SH-SY5Y (cell line): Measurements from ENCODE around the gene SNRNP27.

Experiments
- GATA2 ChIP-seq: IDR thresholded peaks from 2 replicates; pipeline ENCODE4 v1.6.1; 2011; ENCODE audit warnings: mild to moderate bottlenecking, low read depth, low read length
- GATA3 ChIP-seq: IDR thresholded peaks from 2 replicates; pipeline ENCODE4 v1.6.1; 2011; ENCODE audit warnings: low read depth, mild to moderate bottlenecking, low read length, moderate library complexity

GRCh38 chr2:69948032-69948962 is 54.5 kb downstream of the SNRNP27 start:
- TF ChIP-seq GATA3, result no peak
- TF ChIP-seq GATA2, result no peak
